HT1080 (cell line): ENCODE data around the gene SVIL. TPM values are rescaled to one million over a fixed set of nuclear protein-coding genes. Genes with fewer than 3 reads are reported as not detected.
"Not testable (repeated sequence)": the region's sequence is repeated elsewhere in the genome, so short reads cannot be mapped to it uniquely, and the experiment has no call there.

Source experiments
- DNase-seq: peaks from one replicate; pipeline ENCODE4 v3.0.0-alpha.2; 2015; ENCODE audit warnings: low read depth
- total RNA-seq: library from RNA; depleted of rRNA; stranded (reverse); fragments of >200 nt; shearing (Covaris generic); gene quantifications from 2 replicates; pipeline ENCODE4 v1.2.3, GENCODE V29; 2014

The SVIL gene
- total RNA-seq, 1 experiment from 2014 or later, result 8.2 TPM

- no peak for DNase-seq
Measured at GRCh38 chr10:29519659-29520058, 115.1 kb downstream of the SVIL start.

- peak; percentile 34 for DNase-seq
Measured at GRCh38 chr10:29517352-29517923, 117.3 kb downstream of the SVIL start.

GRCh38 chr10:29516309-29516932 lies 118.3 kb downstream of the SVIL start:
- not testable (repeated sequence) for DNase-seq

GRCh38 chr10:29515879-29516278 lies 118.9 kb downstream of the SVIL start:
- DNase-seq, result not testable (repeated sequence)

GRCh38 chr10:29515104-29515503 lies 119.7 kb downstream of the SVIL start:
- DNase-seq, result not testable (repeated sequence)

- DNase-seq, result no peak
Measured at GRCh38 chr10:29514306-29514705, 120.5 kb downstream of the SVIL start.

GRCh38 chr10:29512425-29512974 lies 122.3 kb downstream of the SVIL start:
- DNase-seq, result no peak

GRCh38 chr10:29511806-29512205 lies 123.0 kb downstream of the SVIL start:
- not testable (repeated sequence) for DNase-seq

GRCh38 chr10:29510483-29511157 lies 124.2 kb downstream of the SVIL start:
- DNase-seq, result not testable (repeated sequence)

- DNase-seq, result no peak
Measured at GRCh38 chr10:29508554-29509244, 126.1 kb downstream of the SVIL start.

GRCh38 chr10:29507750-29508149 lies 127.0 kb downstream of the SVIL start:
- not testable (repeated sequence) for DNase-seq

- not testable (repeated sequence) for DNase-seq
Measured at GRCh38 chr10:29506324-29506921, 128.3 kb downstream of the SVIL start.

GRCh38 chr10:29502351-29502750 lies 132.4 kb downstream of the SVIL start:
- DNase-seq, result no peak

GRCh38 chr10:29501692-29502091 lies 133.1 kb downstream of the SVIL start:
- peak; percentile 92 for DNase-seq

GRCh38 chr10:29499993-29500537 lies 134.7 kb downstream of the SVIL start:
- no peak for DNase-seq

GRCh38 chr10:29496341-29497162 lies 138.2 kb downstream of the SVIL start:
- peak; percentile 68 for DNase-seq

- no peak for DNase-seq
Measured at GRCh38 chr10:29495366-29495765, 139.4 kb downstream of the SVIL start.

- no peak for DNase-seq
Measured at GRCh38 chr10:29493697-29494096, 141.1 kb downstream of the SVIL start.

- DNase-seq, result no peak
Measured at GRCh38 chr10:29492774-29493173, 142.0 kb downstream of the SVIL start.

- no peak for DNase-seq
Measured at GRCh38 chr10:29491918-29492317, 142.9 kb downstream of the SVIL start.
